Omental fat pad (tissue), 4 donors: Measurements from ENCODE around the gene STK32A. TPM values are rescaled to one million over a fixed set of nuclear protein-coding genes. Genes with fewer than 3 reads are reported as not detected.
"Not testable (repeated sequence)": the region's sequence is repeated elsewhere in the genome, so short reads cannot be mapped to it uniquely, and the experiment has no call there.

Experiments
- ATAC-seq: fragments of 150-250 bp; one replicate; pipeline ENCODE4 v1.9.1; 2016; ENCODE audit warnings: mild to moderate bottlenecking, moderate library complexity; ENCODE audit not compliant: low FRiP score
- DNase-seq: peaks from one replicate; pipeline ENCODE4 v3.0.0-alpha.2; 2019; ENCODE audit warnings: low spot score
- total RNA-seq, 4 donors: library from RNA; depleted of rRNA; stranded (reverse); fragments of >200 nt; gene quantifications; one replicate each; pipeline ENCODE4 v1.1.0, GENCODE V29; 2016
- TF ChIP-seq, protein P1 (sequence below), 3 donors: fragments of 450-650 bp; IDR thresholded peaks; one replicate each; pipeline ENCODE4 v1.5.1; 2016 to 2017; ENCODE audit warnings: antibody characterized with exemption in 3 of 3, mild to moderate bottlenecking in 3 of 3, moderate library complexity in 2 of 3

STK32A gene
- total RNA-seq, 4 donors from 2014 or later = 0.48 to 12.3 (median 4.9) TPM

DNA sequence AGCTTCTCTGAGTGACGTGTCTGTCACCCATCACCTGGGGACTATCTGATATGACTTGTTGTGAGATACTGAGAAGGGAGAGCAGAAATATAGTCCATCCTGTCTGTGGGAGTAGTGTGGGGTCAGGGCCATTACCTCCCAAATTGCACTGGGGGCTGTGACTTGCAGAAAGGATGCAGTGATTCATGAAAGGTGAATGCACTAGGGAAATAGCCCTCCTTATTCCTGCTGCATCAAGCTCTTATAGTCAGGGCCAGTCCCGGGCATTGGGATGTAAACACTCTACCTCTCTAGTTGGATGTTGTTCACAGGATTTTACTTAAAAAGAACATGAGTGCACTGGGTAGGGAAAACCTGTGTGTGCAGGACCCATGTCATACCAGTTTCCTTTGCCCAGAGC lies 124.8 kb downstream of the STK32A start:
- DNase-seq (no peak), ATAC-seq (no peak)
- TF ChIP-seq, protein P1, sequence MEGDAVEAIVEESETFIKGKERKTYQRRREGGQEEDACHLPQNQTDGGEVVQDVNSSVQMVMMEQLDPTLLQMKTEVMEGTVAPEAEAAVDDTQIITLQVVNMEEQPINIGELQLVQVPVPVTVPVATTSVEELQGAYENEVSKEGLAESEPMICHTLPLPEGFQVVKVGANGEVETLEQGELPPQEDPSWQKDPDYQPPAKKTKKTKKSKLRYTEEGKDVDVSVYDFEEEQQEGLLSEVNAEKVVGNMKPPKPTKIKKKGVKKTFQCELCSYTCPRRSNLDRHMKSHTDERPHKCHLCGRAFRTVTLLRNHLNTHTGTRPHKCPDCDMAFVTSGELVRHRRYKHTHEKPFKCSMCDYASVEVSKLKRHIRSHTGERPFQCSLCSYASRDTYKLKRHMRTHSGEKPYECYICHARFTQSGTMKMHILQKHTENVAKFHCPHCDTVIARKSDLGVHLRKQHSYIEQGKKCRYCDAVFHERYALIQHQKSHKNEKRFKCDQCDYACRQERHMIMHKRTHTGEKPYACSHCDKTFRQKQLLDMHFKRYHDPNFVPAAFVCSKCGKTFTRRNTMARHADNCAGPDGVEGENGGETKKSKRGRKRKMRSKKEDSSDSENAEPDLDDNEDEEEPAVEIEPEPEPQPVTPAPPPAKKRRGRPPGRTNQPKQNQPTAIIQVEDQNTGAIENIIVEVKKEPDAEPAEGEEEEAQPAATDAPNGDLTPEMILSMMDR (IDR thresholded peaks at IDR 0.05) = no peak

DNA sequence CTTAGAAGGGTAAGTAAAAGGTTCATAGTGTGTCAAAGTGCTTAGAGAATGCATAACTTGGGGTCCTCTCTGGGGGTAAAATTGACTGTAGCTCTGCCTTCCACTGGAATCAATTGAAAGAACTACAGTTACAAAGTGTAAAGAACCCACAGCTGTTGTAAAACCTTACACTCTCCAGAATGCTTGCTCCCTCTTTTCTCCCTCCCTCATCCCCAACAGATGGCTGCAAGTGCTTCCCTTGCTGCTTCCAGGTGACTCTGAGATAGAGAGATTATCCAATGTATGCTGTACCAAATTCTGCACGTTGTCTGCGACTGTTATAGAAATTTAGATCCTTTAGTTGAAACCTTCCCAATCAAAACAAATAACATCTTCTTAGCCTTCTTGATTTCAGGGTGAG lies 126.0 kb downstream of the STK32A start:
- TF ChIP-seq, protein P1 (IDR thresholded peaks at IDR 0.05) = no peak
- DNase-seq = no peak
- ATAC-seq = no peak

DNA sequence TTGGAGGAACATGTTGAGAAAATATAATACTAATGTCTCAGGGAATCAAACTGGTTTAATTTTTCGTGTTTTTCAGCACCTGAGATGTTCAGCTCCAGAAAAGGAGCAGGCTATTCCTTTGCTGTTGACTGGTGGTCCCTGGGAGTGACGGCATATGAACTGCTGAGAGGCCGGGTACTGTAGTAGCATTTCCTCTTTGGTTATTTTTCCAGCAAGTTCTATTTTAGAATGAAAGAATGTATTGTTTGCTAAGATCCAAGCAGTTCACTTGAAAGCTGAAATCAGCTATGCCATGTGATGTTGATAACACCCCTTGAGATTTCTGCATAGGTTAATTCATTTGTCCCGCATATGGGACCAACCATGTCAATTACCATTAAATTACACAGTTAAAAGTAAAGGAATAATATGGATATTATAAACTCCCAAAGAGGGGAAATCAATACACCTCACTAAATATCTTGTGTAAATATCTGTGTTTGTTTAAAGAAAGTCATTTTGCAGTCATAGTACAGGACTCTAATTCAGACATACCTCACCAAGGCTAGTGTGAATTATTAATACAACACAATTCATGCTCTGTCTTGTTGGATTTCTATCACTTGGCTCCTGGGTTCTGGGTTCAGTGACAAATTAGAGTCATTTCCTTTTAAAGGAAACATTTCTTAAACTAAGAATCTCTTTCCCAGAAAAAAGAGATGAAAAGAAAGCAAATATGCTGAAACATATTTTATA lies 126.8 kb downstream of the STK32A start:
- TF ChIP-seq, protein P1 (IDR thresholded peaks at IDR 0.05) = no peak
- DNase-seq (no peak), ATAC-seq (no peak)

DNA sequence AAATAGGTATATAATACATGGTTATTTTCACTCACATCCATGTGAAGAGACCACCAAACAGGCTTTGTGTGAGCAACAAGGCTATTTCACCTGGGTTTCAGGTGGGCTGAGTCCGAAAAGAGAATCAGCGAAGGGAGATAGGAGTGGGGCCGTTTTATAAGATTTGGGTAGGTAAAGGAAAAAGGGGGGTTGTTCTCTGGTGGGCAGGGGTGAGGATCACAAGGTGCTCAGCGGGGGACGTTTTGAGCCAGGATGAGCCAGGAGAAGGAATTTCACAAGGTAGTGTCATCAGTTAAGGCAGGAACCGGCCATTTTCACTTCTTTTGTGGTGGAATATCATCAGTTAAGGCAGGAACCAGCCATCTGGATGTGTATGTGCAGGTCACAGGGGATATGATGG lies 132.6 kb downstream of the STK32A start:
- not testable (repeated sequence) for DNase-seq, ATAC-seq

DNA sequence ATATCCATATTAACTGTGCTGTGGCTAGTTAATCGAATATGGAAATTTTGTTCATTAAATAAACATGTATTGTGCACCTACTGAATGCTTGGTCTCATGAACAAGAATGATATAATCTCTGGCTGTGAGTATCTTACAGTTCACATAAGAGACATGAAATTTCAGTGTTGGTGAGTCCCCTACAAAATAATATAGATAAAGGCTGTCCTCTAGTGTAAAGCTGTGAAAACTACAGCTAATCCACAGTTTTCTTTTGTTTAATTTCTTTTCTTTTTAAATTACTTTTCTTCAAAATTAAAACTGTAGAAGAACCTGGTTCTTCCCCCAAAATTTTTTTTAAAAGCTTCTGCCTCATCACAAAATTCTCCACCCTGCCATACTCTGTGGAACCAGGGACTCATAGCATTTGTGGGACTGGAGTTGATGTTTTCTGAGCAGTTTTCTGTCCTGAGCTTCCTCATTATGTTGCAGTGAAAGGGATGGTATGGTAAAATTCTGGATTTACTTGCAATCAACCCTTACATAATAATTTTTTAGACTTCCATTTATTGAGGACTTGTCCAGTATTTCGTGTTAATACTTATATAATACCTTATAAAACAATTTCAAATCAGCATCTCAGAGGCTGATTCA lies 135.0 kb downstream of the STK32A start:
- DNase-seq = no peak
- no peak for ATAC-seq
- TF ChIP-seq, protein P1 (IDR thresholded peaks at IDR 0.05) = no peak

DNA sequence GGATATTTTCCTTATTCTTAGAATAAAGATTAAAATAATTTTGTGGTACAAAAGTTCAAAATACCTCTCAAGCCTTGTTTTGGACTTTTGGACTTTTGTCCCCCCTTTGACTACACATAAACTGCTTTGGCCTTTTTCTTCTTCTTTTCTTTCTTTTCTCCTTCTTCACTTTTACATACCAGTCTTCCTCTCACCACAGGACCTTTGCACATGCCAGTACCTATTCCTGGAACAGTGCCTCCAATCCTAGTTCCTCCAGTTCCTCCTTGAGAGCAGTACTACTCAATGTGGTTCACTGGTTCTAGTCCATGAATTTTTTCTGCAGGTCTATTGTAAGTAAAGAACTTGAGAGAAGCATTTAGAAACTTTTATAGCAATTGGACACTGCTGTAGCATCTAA lies 136.5 kb downstream of the STK32A start:
- TF ChIP-seq, protein P1 (IDR thresholded peaks at IDR 0.05) = no peak
- DNase-seq (no peak), ATAC-seq (no peak)

DNA sequence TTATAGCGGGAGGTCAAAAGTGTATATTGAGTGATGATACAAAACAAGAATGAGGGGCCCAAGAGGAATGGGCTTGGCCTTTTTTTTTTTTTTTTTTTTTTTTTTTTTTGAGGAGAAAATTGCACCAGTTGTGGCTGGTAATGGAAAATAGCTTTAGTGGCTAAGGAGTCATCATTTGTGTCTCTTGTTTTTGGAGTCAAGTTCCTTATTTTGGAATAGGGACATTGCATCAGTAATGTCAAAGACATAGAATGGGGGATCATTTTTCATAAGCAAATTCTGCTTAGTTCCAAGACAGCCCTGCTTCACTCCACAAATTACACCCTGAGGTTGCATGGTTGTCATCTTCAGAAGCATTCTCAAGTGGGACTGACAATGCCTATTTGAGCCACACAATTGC lies 137.4 kb downstream of the STK32A start:
- ATAC-seq = no peak
- TF ChIP-seq, protein P1 (IDR thresholded peaks at IDR 0.05) = no peak
- DNase-seq = no peak
